Measurements from ENCODE around the gene TMEM30A.
A peak's percentile ranks its signal among the peaks of the same experiment; 100 is the strongest.

The TMEM30A gene

GRCh38 chr6:75307364-75308004 is 22.9 kb upstream of the TMEM30A start:
- Mint-ChIP-seq H3K4me1 (peaks cover 13% of the 10 kb centered on the region), H3K9me3 (no peaks in the 10 kb centered on the region), H3K27me3 (ENCODE audit: low read depth) (no peaks in the 10 kb centered on the region), H3K4me3 (no peak overlapping the region), H3K36me3 (ENCODE audit: low read depth) (no peaks in the 10 kb centered on the region), H3K27ac (no peak overlapping the region)
- TF ChIP-seq CTCF (IDR thresholded peaks at IDR 0.05; ENCODE audit: unreplicated experiment in 3 of 3), result no peak

GRCh38 chr6:75306064-75306463 is 21.5 kb upstream of the TMEM30A start:
- no peaks in the 10 kb centered on the region for H3K36me3 Mint-ChIP-seq (ENCODE audit: low read depth)
- H3K27ac Mint-ChIP-seq, result peak overlapping the region; percentile 42 to 87 (median 79)
- peaks cover 13% of the 10 kb centered on the region for H3K4me1 Mint-ChIP-seq
- no peaks in the 10 kb centered on the region for H3K27me3 Mint-ChIP-seq (ENCODE audit: low read depth)
- no peak for TF ChIP-seq CTCF (IDR thresholded peaks at IDR 0.05; ENCODE audit: unreplicated experiment in 3 of 3)
- H3K9me3 Mint-ChIP-seq, result no peaks in the 10 kb centered on the region
- peak overlapping the region in 1 of 3 experiments; percentile 21 for H3K4me3 Mint-ChIP-seq

GRCh38 chr6:75305573-75305972 is 21.0 kb upstream of the TMEM30A start:
- Mint-ChIP-seq H3K27me3 (ENCODE audit: low read depth) (no peaks in the 10 kb centered on the region), H3K9me3 (no peaks in the 10 kb centered on the region), H3K27ac (peak overlapping the region; percentile 42 to 87 (median 79)), H3K4me3 (peak overlapping the region in 1 of 3 experiments; percentile 21), H3K36me3 (ENCODE audit: low read depth) (no peaks in the 10 kb centered on the region), H3K4me1 (peaks cover 17% of the 10 kb centered on the region)
- TF ChIP-seq CTCF (IDR thresholded peaks at IDR 0.05; ENCODE audit: unreplicated experiment in 3 of 3), result no peak

GRCh38 chr6:75302280-75302679 is 17.7 kb upstream of the TMEM30A start:
- Mint-ChIP-seq H3K4me3 (no peak overlapping the region), H3K4me1 (peaks cover 23% of the 10 kb centered on the region), H3K27ac (no peak overlapping the region), H3K27me3 (ENCODE audit: low read depth) (no peaks in the 10 kb centered on the region), H3K36me3 (ENCODE audit: low read depth) (no peaks in the 10 kb centered on the region), H3K9me3 (no peaks in the 10 kb centered on the region)
- TF ChIP-seq CTCF (IDR thresholded peaks at IDR 0.05; ENCODE audit: unreplicated experiment in 3 of 3), result no peak

- H3K27me3 Mint-ChIP-seq (ENCODE audit: low read depth), result no peaks in the 10 kb centered on the region
- no peaks in the 10 kb centered on the region for H3K36me3 Mint-ChIP-seq (ENCODE audit: low read depth)
- no peaks in the 10 kb centered on the region for H3K9me3 Mint-ChIP-seq
- peaks cover 23% of the 10 kb centered on the region for H3K4me1 Mint-ChIP-seq
- H3K27ac Mint-ChIP-seq, result no peak overlapping the region
- TF ChIP-seq CTCF (IDR thresholded peaks at IDR 0.05; ENCODE audit: unreplicated experiment in 3 of 3), result no peak
- H3K4me3 Mint-ChIP-seq, result no peak overlapping the region
These were observed 16.9 kb upstream of the TMEM30A start for GRCh38 chr6:75301537-75301936.

- Mint-ChIP-seq H3K9me3 (no peaks in the 10 kb centered on the region), H3K27me3 (ENCODE audit: low read depth) (no peaks in the 10 kb centered on the region), H3K36me3 (ENCODE audit: low read depth) (no peaks in the 10 kb centered on the region), H3K27ac (no peak overlapping the region), H3K4me3 (no peak overlapping the region), H3K4me1 (peaks cover 20% of the 10 kb centered on the region)
- no peak for TF ChIP-seq CTCF (IDR thresholded peaks at IDR 0.05; ENCODE audit: unreplicated experiment in 3 of 3)
These were observed 16.5 kb upstream of the TMEM30A start for GRCh38 chr6:75301088-75301487.
